Measurements from ENCODE around the gene KIZ. TPM values are rescaled to one million over a fixed set of nuclear protein-coding genes. Genes with fewer than 3 reads are reported as not detected.

Gene KIZ
- total and polyA plus RNA-seq, 2 donors (not counting 1 experiment from before 2014, with no cell fraction given), result 19.7 to 40.4 TPM

DNA sequence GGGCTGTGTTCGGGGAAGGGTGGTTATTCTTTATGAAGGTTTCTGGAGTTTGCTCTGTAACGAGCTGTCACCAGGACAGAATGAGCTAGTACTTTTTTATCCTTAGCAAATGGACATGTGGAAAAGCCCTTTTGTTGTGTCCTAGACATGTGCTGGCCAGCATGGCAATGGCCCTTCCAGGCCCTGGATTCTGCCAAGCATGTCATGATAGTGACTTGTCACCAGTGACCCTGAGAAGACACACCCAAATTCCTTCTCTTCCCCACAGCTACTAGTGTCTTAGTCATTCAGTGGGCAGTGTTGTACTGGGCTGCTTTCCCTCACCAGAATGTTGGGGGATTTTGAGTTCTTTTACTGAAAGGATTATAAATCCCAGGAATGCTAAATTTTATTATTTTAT is 103.3 kb downstream of the KIZ start:
- Mint-ChIP-seq H3K27ac (no peak overlapping the region), H3K4me3 (no peak overlapping the region), H3K9me3 (ENCODE audit: insufficient read depth) (no peaks in the 10 kb centered on the region), H3K27me3 (no peaks in the 10 kb centered on the region), H3K4me1 (peaks cover 7% of the 10 kb centered on the region)
- H3K79me2 ChIP-seq (ENCODE audit: control insufficient read depth, insufficient read depth, low read length), result no peaks in the 10 kb centered on the region
- peaks cover 0 to 13% of the 10 kb centered on the region in 2 experiments for H3K36me3 ChIP-seq (replicated peaks in 1 of 2; ENCODE audit: control extremely low read depth in 1 of 2, control insufficient read depth in 1 of 2, extremely low read depth in 1 of 2, insufficient read depth in 2 of 2, low read length in 1 of 2)
- WGBS (ENCODE audit: insufficient coverage), result 93% methylated on average over 2 of the region's 2 CpGs
- no peak overlapping the region for H3K4me2 ChIP-seq (replicated peaks; ENCODE audit: low read depth, low read length, poor library complexity, severe bottlenecking)
- H2AFZ ChIP-seq (ENCODE audit: insufficient read depth, low read depth, low read length, poor library complexity, severe bottlenecking), result no peak overlapping the region
- ATAC-seq (ENCODE audit: low read depth) (no peak), DNase-seq (no peak)
- no peak overlapping the region for H3K4me3 ChIP-seq (ENCODE audit: control extremely low read depth in 1 of 5, extremely low read depth in 1 of 5, insufficient read depth in 1 of 5, low read depth in 2 of 5, low read length in 4 of 5)
- H4K20me1 ChIP-seq (ENCODE audit: control insufficient read depth, insufficient read depth, low read length, poor library complexity, severe bottlenecking), result no peaks in the 10 kb centered on the region
- H3K4me1 ChIP-seq (ENCODE audit: control insufficient read depth in 2 of 2, insufficient read depth in 2 of 2, low read length in 2 of 2), result peaks cover 6 to 8% of the 10 kb centered on the region in 2 donors
- POLR2A ChIA-PET, result no interaction called here
- no peaks in the 10 kb centered on the region for H3K27me3 ChIP-seq (replicated peaks in 1 of 4; ENCODE audit: control extremely low read depth in 1 of 4, control insufficient read depth in 3 of 4, insufficient read depth in 4 of 4, low read length in 3 of 4)
- CTCF ChIA-PET, result interaction anchor here (0.8 to 1.3 kb wide), 4 partner anchors 15 to 369 kb away, joined by 3 to 9 read pairs (median 4); no protein-coding TSS in a partner anchor
- intact Hi-C loops (cut with micrococcal nuclease), result no loop called here
- TF ChIP-seq CTCF (IDR thresholded peaks at IDR 0.05), result no peak
- H3K9ac ChIP-seq (ENCODE audit: low read length), result no peak overlapping the region
- H3K9me3 ChIP-seq (ENCODE audit: control extremely low read depth in 1 of 3, control insufficient read depth in 2 of 3, insufficient read depth in 1 of 3, low read length in 2 of 3), result no peaks in the 10 kb centered on the region
- no peak overlapping the region for H3K27ac ChIP-seq (ENCODE audit: low read length in 2 of 2)

DNA sequence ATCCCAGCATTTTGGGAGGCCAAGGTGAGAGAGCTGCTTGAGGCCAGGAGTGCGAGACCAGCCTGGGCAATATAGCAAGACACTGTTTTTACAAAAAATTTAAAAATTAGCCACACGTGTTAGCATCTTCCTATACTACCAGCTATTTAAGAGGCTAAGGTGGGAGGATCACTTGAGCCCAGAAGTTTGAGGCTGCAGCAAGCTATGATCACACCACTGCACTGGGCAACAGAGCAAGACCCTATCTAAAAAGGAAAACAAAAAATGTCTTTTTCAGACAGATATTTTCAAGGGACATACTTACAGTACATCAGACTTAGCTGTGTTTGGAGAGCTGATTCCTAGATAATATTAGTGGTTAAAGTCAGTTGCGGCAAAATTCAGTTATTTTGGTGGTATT is 104.3 kb downstream of the KIZ start:
- WGBS (ENCODE audit: insufficient coverage), result no CpG with 5 or more reads among the region's 3 CpGs
- peaks cover 6 to 8% of the 10 kb centered on the region in 2 donors for H3K4me1 ChIP-seq (ENCODE audit: control insufficient read depth in 2 of 2, insufficient read depth in 2 of 2, low read length in 2 of 2)
- no peak overlapping the region for H3K9ac ChIP-seq (ENCODE audit: low read length)
- Mint-ChIP-seq H3K27me3 (no peaks in the 10 kb centered on the region), H3K27ac (no peak overlapping the region), H3K4me3 (no peak overlapping the region), H3K9me3 (ENCODE audit: insufficient read depth) (no peaks in the 10 kb centered on the region), H3K4me1 (peaks cover 7% of the 10 kb centered on the region)
- no peak overlapping the region for H2AFZ ChIP-seq (ENCODE audit: insufficient read depth, low read depth, low read length, poor library complexity, severe bottlenecking)
- no peaks in the 10 kb centered on the region for H3K9me3 ChIP-seq (ENCODE audit: control extremely low read depth in 1 of 3, control insufficient read depth in 2 of 3, insufficient read depth in 1 of 3, low read length in 2 of 3)
- no peak for DNase-seq
- no peak overlapping the region for H3K27ac ChIP-seq (ENCODE audit: low read length in 2 of 2)
- ChIA-PET CTCF (interaction anchor here (1.1 to 1.3 kb wide), 2 partner anchors 9 to 275 kb away, joined by 3 to 5 read pairs; no protein-coding TSS in a partner anchor), POLR2A (no interaction called here)
- no peaks in the 10 kb centered on the region for H4K20me1 ChIP-seq (ENCODE audit: control insufficient read depth, insufficient read depth, low read length, poor library complexity, severe bottlenecking)
- no peaks in the 10 kb centered on the region for H3K79me2 ChIP-seq (ENCODE audit: control insufficient read depth, insufficient read depth, low read length)
- no peak overlapping the region for H3K4me3 ChIP-seq (ENCODE audit: control extremely low read depth in 1 of 5, extremely low read depth in 1 of 5, insufficient read depth in 1 of 5, low read depth in 2 of 5, low read length in 4 of 5)
- H3K27me3 ChIP-seq (replicated peaks in 1 of 4; ENCODE audit: control extremely low read depth in 1 of 4, control insufficient read depth in 3 of 4, insufficient read depth in 4 of 4, low read length in 3 of 4), result no peaks in the 10 kb centered on the region
- no peak for ATAC-seq (ENCODE audit: low read depth)
- intact Hi-C loops (cut with micrococcal nuclease), result loop anchor here (10.0 kb wide), 2 partner anchors 115 to 365 kb away; no protein-coding TSS in a partner anchor
- H3K36me3 ChIP-seq (replicated peaks in 1 of 2; ENCODE audit: control extremely low read depth in 1 of 2, control insufficient read depth in 1 of 2, extremely low read depth in 1 of 2, insufficient read depth in 2 of 2, low read length in 1 of 2), result peaks cover 0 to 13% of the 10 kb centered on the region in 2 experiments
- H3K4me2 ChIP-seq (replicated peaks; ENCODE audit: low read depth, low read length, poor library complexity, severe bottlenecking), result no peak overlapping the region
- TF ChIP-seq CTCF (IDR thresholded peaks at IDR 0.05) (no peak), EZH2 (IDR thresholded peaks at IDR 0.05; ENCODE audit: borderline replicate concordance, insufficient read depth, low read depth, low read length, poor library complexity, severe bottlenecking) (no peak)
